GM04503 (cell line): ENCODE results near the gene BARHL1.

Experiments
- DNase-seq: peaks from one replicate; pipeline ENCODE4 v3.0.0-alpha.2; 2012; ENCODE audit warnings: low read depth

The BARHL1 gene

GRCh38 chr9:132616725-132617124, 34.3 kb downstream of the BARHL1 start:
- no peak for DNase-seq

GRCh38 chr9:132622159-132622558, 39.8 kb downstream of the BARHL1 start:
- no peak for DNase-seq

DNA sequence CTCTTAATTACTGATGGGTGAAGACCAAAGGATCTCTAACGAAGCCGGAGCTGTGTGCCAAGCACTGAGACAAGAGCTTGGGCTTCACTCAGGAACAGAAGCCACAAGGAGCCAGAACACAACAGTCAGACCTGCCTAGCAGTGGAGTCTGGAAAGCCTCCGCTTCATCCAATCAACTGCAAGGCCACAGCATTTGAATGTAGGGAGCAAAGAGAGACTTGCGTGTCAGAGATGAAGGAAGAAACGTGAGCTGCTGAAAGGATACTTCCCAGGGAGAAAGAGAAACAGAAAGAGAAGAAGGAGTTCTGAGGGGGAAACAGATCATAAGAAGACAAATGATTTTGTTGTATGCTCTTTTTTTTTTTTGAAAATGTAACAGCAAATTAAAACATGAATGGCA, 43.9 kb downstream of the BARHL1 start:
- DNase-seq, result no peak

DNA sequence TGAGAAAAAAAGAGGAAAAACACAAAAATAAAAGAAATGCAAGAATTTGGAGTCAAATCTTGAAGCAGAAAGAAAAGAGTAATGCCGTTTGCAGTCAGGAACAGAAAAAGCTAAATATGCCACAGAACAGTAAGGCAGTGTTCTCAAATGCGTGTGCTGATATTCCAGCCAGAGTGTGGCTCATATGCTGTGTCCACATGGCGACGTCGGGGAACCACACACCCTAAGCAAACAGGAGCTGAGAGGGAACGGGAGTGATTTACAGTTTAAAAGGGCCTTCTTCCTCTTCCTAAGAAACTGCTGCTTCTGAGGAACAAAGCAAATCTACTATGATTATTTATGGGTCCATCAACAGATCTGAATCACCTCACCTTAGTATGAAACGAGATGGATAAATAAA, 44.7 kb downstream of the BARHL1 start:
- no peak for DNase-seq

DNA sequence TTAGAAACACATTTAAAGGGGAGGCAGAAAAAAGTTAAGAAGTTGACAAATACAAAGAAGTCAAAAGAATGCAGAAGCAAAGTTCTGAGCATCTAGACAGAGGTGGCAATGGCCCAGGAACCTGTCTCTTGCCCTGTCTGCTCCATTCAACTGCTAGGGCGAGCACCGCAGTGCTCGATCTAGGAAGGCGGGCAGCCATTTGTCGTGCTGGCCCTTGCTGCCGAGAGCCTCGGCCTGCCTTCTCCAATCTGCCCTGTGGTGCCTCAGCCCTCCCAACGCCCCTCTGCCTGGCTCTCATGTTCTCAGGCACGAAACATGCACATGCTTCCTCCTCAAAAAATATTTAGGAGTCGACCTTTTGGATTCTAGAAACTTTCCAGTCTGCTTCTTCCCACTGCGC, 45.2 kb downstream of the BARHL1 start:
- DNase-seq, result no peak

GRCh38 chr9:132628746-132629145, 46.3 kb downstream of the BARHL1 start:
- no peak for DNase-seq

DNA sequence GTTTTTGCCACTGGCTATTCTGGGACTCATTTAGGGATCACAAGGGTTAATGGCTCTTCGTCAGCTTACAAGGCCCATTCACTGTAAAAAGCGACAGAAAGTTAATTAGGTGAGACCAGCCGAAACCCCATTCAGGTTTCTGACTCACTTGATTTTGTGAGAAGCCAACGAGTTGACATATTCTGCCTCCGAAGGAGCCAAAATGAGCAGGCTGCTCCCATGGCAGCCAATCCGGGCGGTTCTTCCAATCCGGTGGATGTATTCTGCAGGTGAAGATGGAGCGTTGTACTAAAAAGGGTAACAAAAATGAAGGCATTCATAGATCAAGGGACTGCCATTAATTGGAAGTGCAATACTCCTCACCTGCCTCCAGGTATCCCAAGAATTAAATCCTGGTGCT, 47.7 kb downstream of the BARHL1 start:
- DNase-seq, result no peak

GRCh38 chr9:132630811-132631210, 48.4 kb downstream of the BARHL1 start:
- DNase-seq, result no peak

GRCh38 chr9:132631280-132631679, 48.9 kb downstream of the BARHL1 start:
- no peak for DNase-seq

DNA sequence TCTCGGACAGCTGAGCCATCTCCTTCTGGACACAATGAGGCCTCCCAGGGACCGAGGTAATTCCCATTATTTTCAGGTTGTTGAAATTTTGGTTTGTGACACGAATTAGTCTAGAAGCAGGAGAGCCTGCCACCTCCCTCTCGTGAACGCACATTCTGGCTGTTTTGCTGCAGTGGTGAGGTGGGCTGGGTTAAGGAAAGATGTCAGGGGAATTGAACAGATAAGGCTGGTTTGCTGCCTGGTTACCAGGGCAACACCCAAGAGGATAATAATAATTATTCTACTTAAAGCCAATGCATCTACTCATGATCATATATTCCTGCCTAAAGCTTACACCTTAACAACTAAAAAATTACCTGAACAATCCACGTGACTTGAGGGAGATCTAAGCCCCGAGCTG, 49.3 kb downstream of the BARHL1 start:
- no peak for DNase-seq

- no peak for DNase-seq
Measured at GRCh38 chr9:132632413-132633129, 50.2 kb downstream of the BARHL1 start.

DNA sequence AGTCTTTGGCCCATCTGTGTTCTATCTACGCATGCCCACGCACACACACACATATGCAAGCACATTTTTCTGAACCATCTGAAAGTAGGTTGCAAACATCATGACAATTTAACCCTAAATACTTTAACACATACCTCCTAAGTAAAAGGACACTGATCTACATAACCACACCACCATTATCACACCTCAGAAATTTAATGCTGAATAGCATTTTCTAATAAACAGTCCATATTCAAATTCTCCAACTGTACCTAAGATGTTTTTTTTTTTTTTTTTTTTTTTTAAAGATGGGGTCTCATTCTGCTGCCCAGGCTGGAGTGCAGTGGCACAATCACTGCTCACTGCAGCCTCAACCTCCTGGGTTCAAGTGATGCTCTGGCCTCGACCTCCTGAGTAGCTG, 51.9 kb downstream of the BARHL1 start:
- no peak for DNase-seq

GRCh38 chr9:132637351-132637750, 54.9 kb downstream of the BARHL1 start:
- DNase-seq, result no peak

- no peak for DNase-seq
Measured at GRCh38 chr9:132637801-132638200, 55.4 kb downstream of the BARHL1 start.

GRCh38 chr9:132638240-132638639, 55.8 kb downstream of the BARHL1 start:
- DNase-seq, result no peak

GRCh38 chr9:132639322-132639721, 56.9 kb downstream of the BARHL1 start:
- no peak for DNase-seq
